Coronary artery (tissue), 2 donors: Measurements from ENCODE around the gene PFKP.

Experiments
- DNase-seq: peaks from one replicate; pipeline ENCODE4 v3.0.0-alpha.2; 2017; ENCODE audit warnings: low spot score
- H3K27ac ChIP-seq, 2 donors: fragments of 200-600 bp; sonication (generic); one replicate each; pipeline ENCODE4 v1.5.1; 2016 to 2019
- H3K4me3 ChIP-seq: fragments of 200-600 bp; sonication (generic); 2 replicates; pipeline ENCODE4 v1.5.1; 2016; ENCODE audit warnings: mild to moderate bottlenecking, moderate library complexity
- CTCF ChIP-seq: fragments of 200-600 bp; sonication (generic); IDR thresholded peaks from one replicate; pipeline ENCODE4 v1.5.1; 2019; ENCODE audit warnings: antibody characterized with exemption

The PFKP gene

GRCh38 chr10:3077509-3077908 is 10.2 kb downstream of the PFKP start:
- no peak for DNase-seq
- no peak overlapping the region for H3K27ac ChIP-seq
- TF ChIP-seq CTCF = no peak
- no peak overlapping the region for H3K4me3 ChIP-seq

GRCh38 chr10:3077940-3078630 is 10.7 kb downstream of the PFKP start:
- no peak for TF ChIP-seq CTCF
- no peak for DNase-seq
- no peak overlapping the region for H3K27ac ChIP-seq
- no peak overlapping the region for H3K4me3 ChIP-seq

- Histone ChIP-seq H3K4me3 (no peak overlapping the region), H3K27ac (no peak overlapping the region)
- DNase-seq = no peak
- TF ChIP-seq CTCF = no peak
These were observed 14.1 kb downstream of the PFKP start for GRCh38 chr10:3081383-3081981.

- Histone ChIP-seq H3K4me3 (no peak overlapping the region), H3K27ac (no peak overlapping the region)
- no peak for DNase-seq
- TF ChIP-seq CTCF = no peak
These were observed 14.9 kb downstream of the PFKP start for GRCh38 chr10:3082290-3082689.

- TF ChIP-seq CTCF = no peak
- no peak for DNase-seq
- no peak overlapping the region for H3K27ac ChIP-seq
- H3K4me3 ChIP-seq = no peak overlapping the region
These were observed 18.6 kb downstream of the PFKP start for GRCh38 chr10:3085785-3086567.

GRCh38 chr10:3090388-3090787 is 23.0 kb downstream of the PFKP start:
- no peak for DNase-seq
- H3K27ac ChIP-seq = peak overlapping the region; percentile 50 to 59
- no peak for TF ChIP-seq CTCF
- H3K4me3 ChIP-seq = no peak overlapping the region
